A549 (cell line): ENCODE measurements around the gene RIMS4. TPM values are rescaled to one million over a fixed set of nuclear protein-coding genes. Genes with fewer than 3 reads are reported as not detected.

Experiments
- ATAC-seq, 2 experiments: fragments of 200-7000 bp in 1 of 2; fragments of >200 bp in 1 of 2; cut with Nextera tagmentation in 1 of 2; cut with Tn5 transposase in 1 of 2; 3 replicates each; pipeline versions ENCODE4 v1.8.0 to v1.9.1; 2018 to 2020; ENCODE audit warnings: mild to moderate bottlenecking in 1 of 2, moderate library complexity in 1 of 2
- CTCF ChIA-PET: fragments of 300-600 bp; sonication (Branson Sonifier 250); formaldehyde crosslinking; extraction: SDS; loops from one replicate; lab custom pipeline; 2021; ENCODE audit warnings: antibody characterized with exemption, inconsistent platforms; lab: Yijun Ruan, JAX
- POLR2A ChIA-PET: fragments of 350-600 bp; formaldehyde crosslinking; extraction: SDS; loops from one replicate; lab custom pipeline; 2021; ENCODE audit warnings: antibody characterized with exemption, inconsistent platforms; lab: Yijun Ruan, JAX
- DNase-seq, 2 experiments: peaks; one replicate each; pipeline versions ENCODE4 v3.0.0 to v3.0.0-alpha.2; 2011 to 2016; ENCODE audit warnings: low read depth in 1 of 2, low spot score in 1 of 2
- FAIRE-seq: peaks from 2 replicates; lab custom pipeline; 2011; peaks lifted over from hg19 to GRCh38; lab: Jason Lieb, UNC
- H3K27ac ChIP-seq, 2 experiments: fragments of >200 bp; sonication (Bioruptor Twin); formaldehyde crosslinking; 3 replicates each; pipeline ENCODE4 v1.5.1; 2016 to 2017
- H3K4me1 ChIP-seq: fragments of >200 bp; sonication (Bioruptor Twin); formaldehyde crosslinking; 3 replicates; pipeline ENCODE4 v1.6.1; 2016
- H3K4me2 ChIP-seq: fragments of >200 bp; sonication (Bioruptor Twin); formaldehyde crosslinking; 3 replicates; pipeline ENCODE4 v1.6.1; 2016
- H3K4me3 ChIP-seq: fragments of >200 bp; sonication (Bioruptor Twin); formaldehyde crosslinking; 3 replicates; pipeline ENCODE4 v1.5.1; 2016
- H3K9me3 ChIP-seq: fragments of >200 bp; sonication (Bioruptor Twin); formaldehyde crosslinking; 3 replicates; pipeline ENCODE4 v1.6.1; 2016
- CBX8 ChIP-seq: fragments of 200-600 bp; sonication (generic); IDR thresholded peaks from 2 replicates; pipeline ENCODE4 v1.6.1; 2016
- CHD4 ChIP-seq: fragments of 200-600 bp; sonication (generic); IDR thresholded peaks from 2 replicates; pipeline ENCODE4 v1.6.1; 2016; ENCODE audit warnings: antibody characterized with exemption, mild to moderate bottlenecking, borderline replicate concordance
- FOSB ChIP-seq: fragments of 250-450 bp; sonication (Bioruptor Pico); IDR thresholded peaks from 2 replicates; pipeline ENCODE4 v1.5.0; 2020; ENCODE audit warnings: mild to moderate bottlenecking, moderate library complexity
- FOSL2 ChIP-seq, 2 experiments: fragments of 450-650 bp in 1 of 2; fragments of >200 bp in 1 of 2; sonication (Bioruptor Twin) in 1 of 2; formaldehyde crosslinking; IDR thresholded peaks; 2 replicates each; pipeline versions ENCODE4 v1.5.0 to v1.6.1; 2016 to 2020; ENCODE audit warnings: mild to moderate bottlenecking in 1 of 2, moderate library complexity in 1 of 2
- HEYL ChIP-seq: fragments of 250-450 bp; sonication (Bioruptor Pico); IDR thresholded peaks from 2 replicates; pipeline ENCODE4 v1.8.0; 2021; ENCODE audit warnings: mild to moderate bottlenecking, moderate library complexity
- HOXB13 ChIP-seq: fragments of 250-450 bp; sonication (Bioruptor Pico); IDR thresholded peaks from 2 replicates; pipeline ENCODE4 v1.5.0; 2020; ENCODE audit warnings: low read depth, mild to moderate bottlenecking, moderate library complexity
- HOXB5 ChIP-seq: fragments of 250-450 bp; sonication (Bioruptor Pico); IDR thresholded peaks from 2 replicates; pipeline ENCODE4 v1.5.0; 2020; ENCODE audit warnings: mild to moderate bottlenecking, moderate library complexity
- POLR2AphosphoS2 ChIP-seq: conservative IDR thresholded peaks from 2 replicates; pipeline ENCODE4 v1.6.1; 2012; ENCODE audit warnings: low read length, improper control_type of control experiment, inconsistent platforms
- RARB ChIP-seq: fragments of 250-450 bp; sonication (Bioruptor Pico); IDR thresholded peaks from 2 replicates; pipeline ENCODE4 v1.8.0; 2021; ENCODE audit warnings: mild to moderate bottlenecking, moderate library complexity
- RFX5 ChIP-seq: fragments of 450-650 bp; IDR thresholded peaks from 2 replicates; pipeline ENCODE4 v1.7.1; 2014; ENCODE audit warnings: antibody characterized with exemption, mild to moderate bottlenecking, moderate library complexity
- SMC3 ChIP-seq: fragments of >200 bp; sonication (Bioruptor Twin); formaldehyde crosslinking; IDR thresholded peaks from 3 replicates; pipeline ENCODE4 v1.6.1; 2018; ENCODE audit warnings: inconsistent platforms
- ZNF302 ChIP-seq: fragments of 250-450 bp; sonication (Bioruptor Pico); IDR thresholded peaks from 2 replicates; pipeline ENCODE4 v1.9.0; 2021; ENCODE audit warnings: inconsistent platforms, mild to moderate bottlenecking, moderate library complexity
- ZSCAN20 ChIP-seq: fragments of 250-450 bp; sonication (Bioruptor Pico); IDR thresholded peaks from 2 replicates; pipeline ENCODE4 v1.8.0; 2022; ENCODE audit warnings: mild to moderate bottlenecking, moderate library complexity
- WGBS: methylation state at CpG from one replicate; pipeline ENCODE4 v1.1.6; 2017; ENCODE audit errors: missing lambda C conversion rate; 5-methylcytosine and 5-hydroxymethylcytosine counted together
- polyA plus RNA-seq, 4 experiments: library from polyadenylated mRNA; depleted of rRNA in 3 of 4; stranded (reverse); fragments of >200 nt; fragmentation: RNase III in 1 of 4; extraction: RNeasy Plus Mini Kit Qiagen cat#74134 plus additional on column Dnase treatment in 1 of 4; gene quantifications; 2 replicates in 3 of 4; 3 replicates in 1 of 4; pipeline ENCODE4 v1.2.3, GENCODE V29; 2011 to 2017
- TF ChIP-seq, protein P1 (sequence below): fragments of 250-450 bp; sonication (Bioruptor Pico); IDR thresholded peaks from 2 replicates; pipeline ENCODE4 v1.5.0; 2021; ENCODE audit warnings: mild to moderate bottlenecking, moderate library complexity, borderline replicate concordance
- TF ChIP-seq, protein P2 (sequence below): fragments of 200-600 bp; sonication (generic); IDR thresholded peaks from 2 replicates; pipeline ENCODE4 v1.6.1; 2016; ENCODE audit warnings: antibody characterized with exemption, mild to moderate bottlenecking, moderate library complexity
- TF ChIP-seq, protein P3 (sequence below): IDR thresholded peaks from 2 replicates; pipeline ENCODE4 v1.6.1; 2012; ENCODE audit warnings: low read depth, borderline replicate concordance
- TF ChIP-seq, protein P4 (sequence below): IDR thresholded peaks from 2 replicates; pipeline ENCODE4 v1.6.1; 2012
- TF ChIP-seq, protein P5 (sequence below): fragments of >200 bp; sonication (Bioruptor Twin); formaldehyde crosslinking; IDR thresholded peaks from 2 replicates; pipeline ENCODE4 v1.6.1; 2016
- TF ChIP-seq, protein P6 (sequence below): fragments of 250-450 bp; sonication (Bioruptor Pico); IDR thresholded peaks from 2 replicates; pipeline ENCODE4 v1.5.0; 2020; ENCODE audit warnings: low read depth, mild to moderate bottlenecking, moderate library complexity

The RIMS4 gene
- polyA plus RNA-seq, 2 of the 4 experiments (the other 2 are of a cell fraction): 0.39 to 1.3 TPM

DNA sequence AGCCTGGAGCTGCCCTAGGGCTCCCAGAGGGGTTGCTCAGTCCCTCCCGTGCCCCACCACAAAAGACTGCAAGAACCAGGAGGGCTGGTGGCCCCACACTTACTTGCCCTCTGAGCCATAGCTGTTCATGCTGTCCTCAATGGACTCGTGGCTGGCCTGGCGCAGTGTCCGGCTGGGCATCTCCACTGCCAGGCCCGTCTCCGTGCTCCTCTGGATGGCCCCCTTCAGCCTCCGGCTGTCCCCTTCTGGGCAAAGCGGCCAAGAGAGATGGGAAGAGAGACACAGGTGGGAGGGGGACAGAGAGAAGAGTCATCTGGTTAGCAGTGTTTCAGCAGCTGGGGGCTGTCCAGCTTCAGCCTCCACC, 39.2 kb downstream of the RIMS4 start:
- FAIRE-seq (no peak), DNase-seq (no peak)
- no peak overlapping the region for H3K27ac ChIP-seq
- WGBS: 70% methylated on average over 8 of the region's 8 CpGs
- POLR2A ChIA-PET: no interaction called here
- TF ChIP-seq, protein P1, sequence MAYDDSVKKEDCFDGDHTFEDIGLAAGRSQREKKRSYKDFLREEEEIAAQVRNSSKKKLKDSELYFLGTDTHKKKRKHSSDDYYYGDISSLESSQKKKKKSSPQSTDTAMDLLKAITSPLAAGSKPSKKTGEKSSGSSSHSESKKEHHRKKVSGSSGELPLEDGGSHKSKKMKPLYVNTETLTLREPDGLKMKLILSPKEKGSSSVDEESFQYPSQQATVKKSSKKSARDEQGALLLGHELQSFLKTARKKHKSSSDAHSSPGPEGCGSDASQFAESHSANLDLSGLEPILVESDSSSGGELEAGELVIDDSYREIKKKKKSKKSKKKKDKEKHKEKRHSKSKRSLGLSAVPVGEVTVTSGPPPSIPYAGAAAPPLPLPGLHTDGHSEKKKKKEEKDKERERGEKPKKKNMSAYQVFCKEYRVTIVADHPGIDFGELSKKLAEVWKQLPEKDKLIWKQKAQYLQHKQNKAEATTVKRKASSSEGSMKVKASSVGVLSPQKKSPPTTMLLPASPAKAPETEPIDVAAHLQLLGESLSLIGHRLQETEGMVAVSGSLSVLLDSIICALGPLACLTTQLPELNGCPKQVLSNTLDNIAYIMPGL (CRISPR knock-in tag): no peak
- TF ChIP-seq HEYL (CRISPR knock-in tag) (no peak), CBX8 (no peak), ZSCAN20 (CRISPR knock-in tag) (no peak), HOXB5 (CRISPR knock-in tag) (no peak), FOSL2 (IDR thresholded peaks at IDR 0.05) (no peak), FOSL2 (CRISPR knock-in tag; IDR thresholded peaks at IDR 0.05) (no peak), RARB (CRISPR knock-in tag) (no peak), HOXB13 (no peak), FOSB (no peak), SMC3 (no peak), ZNF302 (CRISPR knock-in tag) (no peak), CHD4 (no peak), POLR2AphosphoS2 (no peak), RFX5 (no peak)
- TF ChIP-seq, protein P2, sequence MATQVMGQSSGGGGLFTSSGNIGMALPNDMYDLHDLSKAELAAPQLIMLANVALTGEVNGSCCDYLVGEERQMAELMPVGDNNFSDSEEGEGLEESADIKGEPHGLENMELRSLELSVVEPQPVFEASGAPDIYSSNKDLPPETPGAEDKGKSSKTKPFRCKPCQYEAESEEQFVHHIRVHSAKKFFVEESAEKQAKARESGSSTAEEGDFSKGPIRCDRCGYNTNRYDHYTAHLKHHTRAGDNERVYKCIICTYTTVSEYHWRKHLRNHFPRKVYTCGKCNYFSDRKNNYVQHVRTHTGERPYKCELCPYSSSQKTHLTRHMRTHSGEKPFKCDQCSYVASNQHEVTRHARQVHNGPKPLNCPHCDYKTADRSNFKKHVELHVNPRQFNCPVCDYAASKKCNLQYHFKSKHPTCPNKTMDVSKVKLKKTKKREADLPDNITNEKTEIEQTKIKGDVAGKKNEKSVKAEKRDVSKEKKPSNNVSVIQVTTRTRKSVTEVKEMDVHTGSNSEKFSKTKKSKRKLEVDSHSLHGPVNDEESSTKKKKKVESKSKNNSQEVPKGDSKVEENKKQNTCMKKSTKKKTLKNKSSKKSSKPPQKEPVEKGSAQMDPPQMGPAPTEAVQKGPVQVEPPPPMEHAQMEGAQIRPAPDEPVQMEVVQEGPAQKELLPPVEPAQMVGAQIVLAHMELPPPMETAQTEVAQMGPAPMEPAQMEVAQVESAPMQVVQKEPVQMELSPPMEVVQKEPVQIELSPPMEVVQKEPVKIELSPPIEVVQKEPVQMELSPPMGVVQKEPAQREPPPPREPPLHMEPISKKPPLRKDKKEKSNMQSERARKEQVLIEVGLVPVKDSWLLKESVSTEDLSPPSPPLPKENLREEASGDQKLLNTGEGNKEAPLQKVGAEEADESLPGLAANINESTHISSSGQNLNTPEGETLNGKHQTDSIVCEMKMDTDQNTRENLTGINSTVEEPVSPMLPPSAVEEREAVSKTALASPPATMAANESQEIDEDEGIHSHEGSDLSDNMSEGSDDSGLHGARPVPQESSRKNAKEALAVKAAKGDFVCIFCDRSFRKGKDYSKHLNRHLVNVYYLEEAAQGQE: no peak
- TF ChIP-seq, protein P3, sequence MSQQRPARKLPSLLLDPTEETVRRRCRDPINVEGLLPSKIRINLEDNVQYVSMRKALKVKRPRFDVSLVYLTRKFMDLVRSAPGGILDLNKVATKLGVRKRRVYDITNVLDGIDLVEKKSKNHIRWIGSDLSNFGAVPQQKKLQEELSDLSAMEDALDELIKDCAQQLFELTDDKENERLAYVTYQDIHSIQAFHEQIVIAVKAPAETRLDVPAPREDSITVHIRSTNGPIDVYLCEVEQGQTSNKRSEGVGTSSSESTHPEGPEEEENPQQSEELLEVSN: no peak
- TF ChIP-seq, protein P4, sequence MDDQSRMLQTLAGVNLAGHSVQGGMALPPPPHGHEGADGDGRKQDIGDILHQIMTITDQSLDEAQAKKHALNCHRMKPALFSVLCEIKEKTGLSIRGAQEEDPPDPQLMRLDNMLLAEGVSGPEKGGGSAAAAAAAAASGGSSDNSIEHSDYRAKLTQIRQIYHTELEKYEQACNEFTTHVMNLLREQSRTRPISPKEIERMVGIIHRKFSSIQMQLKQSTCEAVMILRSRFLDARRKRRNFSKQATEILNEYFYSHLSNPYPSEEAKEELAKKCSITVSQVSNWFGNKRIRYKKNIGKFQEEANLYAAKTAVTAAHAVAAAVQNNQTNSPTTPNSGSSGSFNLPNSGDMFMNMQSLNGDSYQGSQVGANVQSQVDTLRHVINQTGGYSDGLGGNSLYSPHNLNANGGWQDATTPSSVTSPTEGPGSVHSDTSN: no peak
- TF ChIP-seq, protein P5, sequence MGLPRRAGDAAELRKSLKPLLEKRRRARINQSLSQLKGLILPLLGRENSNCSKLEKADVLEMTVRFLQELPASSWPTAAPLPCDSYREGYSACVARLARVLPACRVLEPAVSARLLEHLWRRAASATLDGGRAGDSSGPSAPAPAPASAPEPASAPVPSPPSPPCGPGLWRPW: no peak
- TF ChIP-seq, protein P6, sequence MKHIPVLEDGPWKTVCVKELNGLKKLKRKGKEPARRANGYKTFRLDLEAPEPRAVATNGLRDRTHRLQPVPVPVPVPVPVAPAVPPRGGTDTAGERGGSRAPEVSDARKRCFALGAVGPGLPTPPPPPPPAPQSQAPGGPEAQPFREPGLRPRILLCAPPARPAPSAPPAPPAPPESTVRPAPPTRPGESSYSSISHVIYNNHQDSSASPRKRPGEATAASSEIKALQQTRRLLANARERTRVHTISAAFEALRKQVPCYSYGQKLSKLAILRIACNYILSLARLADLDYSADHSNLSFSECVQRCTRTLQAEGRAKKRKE (CRISPR knock-in tag): no peak
- TF ChIP-seq, all 56 proteins: peak for 0
- no peak; a peak in 1 of 6 replicates for ATAC-seq
- no peak overlapping the region for H3K4me2 ChIP-seq
- H3K9me3 ChIP-seq: no peaks in the 10 kb centered on the region
- CTCF ChIA-PET: interaction anchor here (1.1 to 1.9 kb wide), 3 partner anchors 15 to 23 kb away, joined by 4 to 6 read pairs (median 6); no protein-coding TSS in a partner anchor
- no peaks in the 10 kb centered on the region for H3K4me1 ChIP-seq
- no peak overlapping the region for H3K4me3 ChIP-seq
